ENCODE results near the gene MED17. TPM values are rescaled to one million over a fixed set of nuclear protein-coding genes. Genes with fewer than 3 reads are reported as not detected.

Gene MED17
- polyA plus RNA-seq, 1 donor, result 69.2 TPM

DNA sequence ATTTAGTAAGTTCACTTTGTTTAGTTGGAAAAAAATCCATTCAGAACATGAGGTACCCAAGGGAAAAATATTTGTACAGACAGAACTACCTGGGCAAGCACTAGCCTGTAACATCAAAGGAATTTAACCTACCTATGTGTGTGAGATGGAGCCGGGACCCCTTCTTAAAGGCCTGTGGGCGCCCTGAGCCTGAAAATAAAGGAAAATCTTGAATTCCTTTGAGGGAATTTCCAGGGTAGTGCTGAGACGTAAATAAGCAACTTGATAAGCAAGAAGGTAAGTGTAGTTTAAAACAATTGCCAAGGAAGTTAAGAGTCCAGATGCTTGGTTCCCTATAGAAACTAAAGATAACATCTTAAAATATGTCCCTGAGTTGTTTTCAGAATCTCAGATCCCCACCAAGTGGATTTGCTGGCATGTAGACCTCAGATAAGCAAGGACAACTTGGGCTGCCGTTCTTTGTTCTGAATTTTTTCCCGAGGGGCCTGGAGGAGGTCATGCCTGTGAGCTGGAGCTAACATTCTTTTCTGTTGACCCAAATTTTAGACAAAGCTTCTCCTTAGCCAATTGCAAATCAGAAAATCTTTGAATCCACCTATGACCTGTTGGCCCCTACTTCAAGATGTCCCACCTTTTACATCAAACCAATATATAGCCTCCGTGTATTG lies 31.0 kb downstream of the MED17 start:
- no peak for DNase-seq

DNA sequence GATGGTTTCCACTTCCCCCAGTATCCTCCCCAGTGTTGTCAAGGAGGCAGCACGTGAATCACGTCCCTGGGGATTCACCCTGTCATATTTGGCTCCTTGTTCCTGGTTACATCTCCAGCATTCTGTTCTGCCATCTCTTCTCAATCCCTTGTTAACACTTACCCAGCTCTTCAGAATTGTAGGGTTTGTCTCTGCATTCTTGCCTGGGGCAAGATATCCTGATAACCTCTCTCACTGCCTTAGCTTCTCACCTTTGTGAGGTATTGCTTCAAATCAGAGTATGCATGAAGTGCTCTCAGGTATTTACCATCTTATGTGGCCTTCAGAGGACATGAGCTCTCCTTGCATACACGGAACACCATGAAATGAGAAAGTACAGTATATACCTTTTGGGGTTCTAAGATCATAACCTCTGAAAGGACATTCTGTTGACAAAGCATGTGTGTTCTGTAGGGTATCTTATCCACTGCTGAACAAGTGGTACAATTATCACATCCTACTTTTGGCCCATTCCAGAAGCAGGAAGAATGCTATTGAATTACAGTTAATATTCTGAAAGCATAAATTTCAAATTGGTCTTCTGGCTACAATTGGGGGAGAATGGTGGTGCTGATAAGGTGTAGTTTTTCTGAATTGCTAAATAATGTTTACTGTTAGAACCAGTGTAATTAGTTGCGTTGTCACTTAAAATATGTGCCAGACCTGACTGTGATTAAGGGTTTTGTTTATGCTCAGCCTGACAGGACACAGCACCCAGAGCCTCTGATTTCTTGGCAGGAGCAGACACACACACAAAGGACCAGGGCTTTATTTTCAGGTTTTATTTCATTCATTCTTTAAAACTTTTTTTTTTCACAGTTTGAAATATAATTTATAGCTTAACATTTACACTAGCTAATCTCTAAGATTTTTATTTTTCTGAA lies 33.6 kb downstream of the MED17 start:
- DNase-seq, result no peak

DNA sequence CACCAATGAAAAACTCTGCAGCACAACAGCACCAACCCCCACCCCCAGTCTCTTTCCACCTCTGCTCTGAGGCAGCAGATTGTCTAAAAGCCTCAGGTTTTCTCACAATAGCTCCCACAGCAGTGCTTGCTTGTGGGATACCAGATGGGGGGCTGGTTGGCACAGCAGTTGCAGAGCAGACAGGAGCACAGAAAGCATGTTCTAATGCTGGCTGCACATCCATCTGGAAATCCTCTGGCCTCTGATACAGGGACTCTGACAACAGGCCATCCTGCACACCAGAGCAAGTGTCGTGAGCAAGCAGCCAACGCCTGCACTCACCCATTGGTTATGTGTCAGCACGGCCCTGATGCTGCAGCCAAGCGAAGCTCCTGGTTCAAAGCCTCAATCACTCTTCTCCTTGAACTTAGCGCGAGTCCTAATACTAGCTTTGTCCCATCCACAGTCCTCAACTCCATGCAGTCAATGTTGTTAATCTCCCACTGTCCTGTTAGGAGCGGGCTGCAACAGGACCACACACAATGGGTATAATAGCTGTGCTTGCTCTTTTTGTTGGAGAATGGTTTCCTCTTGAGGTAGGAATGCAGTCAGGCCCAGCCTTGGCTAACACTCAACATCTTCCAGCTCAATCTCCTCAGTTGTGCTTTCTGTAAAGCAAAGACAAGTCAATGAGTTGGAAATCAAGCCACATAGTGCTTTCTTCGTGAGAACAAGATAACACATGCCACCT lies 36.0 kb downstream of the MED17 start:
- DNase-seq, result no peak

DNA sequence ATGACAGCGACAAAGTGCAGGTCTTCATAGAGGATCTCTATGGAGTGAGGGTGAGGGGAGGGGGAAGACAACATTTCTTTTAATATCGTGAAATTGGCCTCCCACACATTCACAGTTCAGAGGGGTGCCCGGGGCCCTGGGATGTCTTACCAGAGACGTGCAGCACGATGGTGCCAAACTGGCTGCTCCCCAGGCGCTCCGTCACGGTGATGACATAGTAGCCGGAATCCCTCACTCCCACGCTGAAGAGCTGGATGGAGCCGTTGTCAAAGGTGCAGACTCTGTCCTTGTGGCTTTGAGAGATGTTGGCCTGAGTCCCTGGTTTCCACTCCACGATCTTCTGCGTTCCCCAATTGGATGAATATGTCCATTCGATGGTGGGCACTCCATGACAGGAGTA lies 36.8 kb downstream of the MED17 start:
- DNase-seq, result no peak

DNA sequence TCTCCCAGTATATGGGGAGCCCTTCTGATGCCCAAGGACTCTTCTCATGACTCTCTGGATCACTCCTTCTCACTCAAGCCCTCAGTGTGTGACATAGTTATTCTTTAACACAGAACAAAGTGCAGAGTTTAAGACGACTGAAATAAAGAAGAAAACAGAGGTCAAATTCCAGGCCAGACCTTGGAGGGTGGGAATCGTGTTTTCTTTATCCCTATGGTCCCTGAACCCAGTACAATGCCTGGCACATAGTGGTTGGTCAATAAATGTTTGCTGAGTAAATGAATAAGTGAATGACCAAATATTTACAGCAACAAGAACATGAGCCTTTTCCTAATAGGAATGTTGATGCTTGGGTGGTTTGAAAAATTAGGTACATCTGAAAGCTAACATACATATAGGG lies 37.5 kb downstream of the MED17 start:
- DNase-seq, result no peak

DNA sequence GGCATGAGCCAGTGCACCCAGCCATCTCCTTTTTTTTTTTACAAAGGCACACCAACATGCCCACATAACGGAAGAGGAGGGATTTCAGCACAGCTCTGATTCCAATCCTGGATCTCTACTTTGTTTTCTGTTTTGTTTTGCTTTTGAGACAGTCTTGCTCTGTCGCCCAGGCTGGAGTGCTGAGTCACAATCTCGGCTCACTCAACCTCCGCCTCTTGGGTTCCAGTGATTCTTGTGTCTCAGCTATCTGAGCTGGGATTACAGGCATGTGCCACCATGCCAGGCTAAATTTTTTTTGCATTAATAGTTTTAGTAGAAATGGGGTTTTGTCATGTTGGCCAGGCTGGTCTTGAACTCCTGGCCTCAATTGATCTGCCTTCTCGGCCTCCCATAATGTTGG lies 38.3 kb downstream of the MED17 start:
- DNase-seq, result no peak

DNA sequence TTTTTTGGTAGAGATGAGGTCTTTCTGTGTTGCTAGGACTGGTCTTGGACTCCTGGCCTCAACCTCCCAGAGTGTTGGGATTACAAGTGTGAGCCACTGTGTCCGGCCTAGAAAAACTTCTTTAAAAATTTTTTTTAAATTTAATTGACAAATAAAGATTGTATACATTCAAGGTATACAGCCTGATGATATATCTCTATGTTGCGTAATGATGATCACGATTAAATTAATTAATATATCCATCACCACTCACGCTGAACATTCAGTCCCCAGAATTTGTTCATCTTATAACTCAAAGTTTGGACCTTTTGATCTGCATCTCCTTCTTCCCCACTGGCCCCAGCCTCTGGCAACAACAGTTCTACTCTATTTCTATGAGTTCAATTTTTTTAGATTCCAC lies 39.1 kb downstream of the MED17 start:
- DNase-seq, result no peak

DNA sequence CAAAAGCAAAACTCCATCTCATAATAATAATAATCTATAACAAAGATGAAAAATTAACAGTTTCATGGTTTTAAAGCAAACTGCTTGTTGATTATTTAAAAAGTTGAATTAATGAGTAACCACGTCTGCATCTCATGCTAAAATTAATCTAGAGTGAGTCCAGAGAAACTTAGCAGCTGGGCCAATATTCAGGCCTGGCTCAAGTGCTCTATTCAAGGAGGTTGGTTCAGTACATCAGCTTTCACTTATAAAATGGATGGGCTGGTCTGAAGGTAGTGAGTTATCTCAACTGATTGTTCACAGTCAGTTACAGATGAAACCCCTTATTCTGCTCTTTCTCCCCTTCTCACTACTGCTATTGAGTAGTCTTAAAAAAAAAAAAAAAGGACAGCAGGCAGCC lies 43.3 kb downstream of the MED17 start:
- DNase-seq, result no peak

DNA sequence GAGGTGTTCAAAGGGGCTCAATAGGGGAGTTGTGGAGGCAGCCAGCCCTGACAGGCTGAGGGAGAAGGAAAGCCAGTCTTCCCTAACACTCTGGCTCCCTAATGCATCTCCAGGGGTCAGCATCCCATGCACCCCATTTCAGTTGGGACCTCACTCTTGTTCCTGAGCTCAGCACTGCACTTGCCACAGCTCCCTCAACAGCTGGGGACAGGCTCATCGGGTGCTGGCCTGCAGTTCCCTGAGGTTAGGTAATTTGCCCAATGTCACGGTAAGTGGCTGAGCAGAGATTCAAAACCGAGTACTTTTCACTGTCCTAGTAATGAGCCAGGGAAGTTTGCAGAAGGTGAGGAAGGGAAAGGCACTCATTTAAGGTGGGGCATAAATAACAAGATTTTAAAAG lies 45.5 kb downstream of the MED17 start:
- DNase-seq, result no peak

DNA sequence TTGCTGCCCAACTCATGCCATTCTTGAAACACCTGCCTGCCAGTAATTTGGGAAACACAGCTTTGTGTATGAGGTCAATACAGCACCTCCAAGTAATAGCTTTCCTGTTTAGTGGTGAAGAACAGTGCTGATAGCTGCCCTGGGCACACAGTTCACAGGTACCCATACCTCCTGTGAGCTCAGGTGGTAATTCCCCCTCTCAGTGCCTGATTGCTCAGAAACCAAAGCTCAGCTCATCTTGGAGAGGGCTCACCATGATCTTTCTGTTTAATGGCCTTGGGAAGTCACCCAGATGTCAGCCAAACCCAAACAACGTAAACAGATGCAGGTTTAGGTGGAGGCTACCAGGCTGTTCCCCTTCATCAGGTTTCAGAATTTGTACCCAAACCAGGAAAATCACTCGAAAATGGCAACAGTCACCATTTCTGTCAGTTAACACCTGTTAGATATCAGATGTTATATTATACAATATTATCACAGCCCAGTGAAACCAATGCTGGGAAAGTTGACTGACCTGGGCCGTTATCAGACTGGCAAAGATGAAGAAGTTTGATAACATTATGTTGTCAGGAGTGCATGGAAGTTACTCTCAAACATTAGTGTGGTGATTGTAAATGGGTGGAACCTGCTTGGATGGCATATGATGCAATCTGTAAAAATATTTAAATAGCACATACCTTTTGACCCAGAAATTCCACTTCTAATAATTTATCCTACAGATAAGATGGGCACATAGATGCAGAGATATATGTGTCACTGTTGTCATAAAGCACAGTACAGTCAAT lies 47.5 kb downstream of the MED17 start:
- no peak for DNase-seq

DNA sequence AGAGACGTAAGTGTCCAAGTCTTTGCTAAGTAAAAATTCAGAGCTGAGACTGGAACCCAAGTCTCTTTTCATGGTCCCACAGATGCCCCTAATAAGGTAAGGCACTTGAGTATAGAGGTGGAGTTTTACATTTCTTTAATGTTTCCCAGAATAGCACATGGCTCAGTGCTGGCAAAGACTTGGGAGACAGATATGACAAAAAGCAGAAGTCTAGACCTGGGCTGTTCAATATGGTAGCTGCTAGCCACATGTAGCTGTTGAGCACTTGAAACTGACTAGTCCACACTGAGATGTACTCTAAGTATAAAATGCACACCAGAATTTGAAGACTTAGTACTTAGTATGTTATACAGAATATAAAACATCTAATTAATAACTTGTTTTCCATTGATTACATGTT lies 48.7 kb downstream of the MED17 start:
- no peak for DNase-seq

DNA sequence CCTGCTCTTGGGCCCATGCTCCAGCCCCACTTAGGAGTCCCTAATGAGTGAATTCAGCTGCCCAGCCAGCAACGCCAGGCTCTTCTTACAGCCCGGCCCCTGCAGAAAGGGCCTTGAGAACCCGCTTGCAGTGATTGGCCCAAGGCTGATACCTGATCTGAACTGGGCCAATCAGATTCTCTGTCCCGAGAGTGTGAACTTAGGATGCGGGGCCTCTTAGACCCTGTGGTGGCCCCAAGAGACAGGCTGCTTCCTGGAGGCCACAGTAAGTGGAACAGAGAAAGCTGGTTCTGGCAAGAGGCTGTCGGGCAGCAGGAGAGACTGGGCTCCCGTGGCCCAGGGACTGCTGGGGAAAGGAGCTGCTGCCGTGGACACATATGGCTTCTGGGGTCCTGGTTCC lies 54.9 kb downstream of the MED17 start:
- no peak for DNase-seq

DNA sequence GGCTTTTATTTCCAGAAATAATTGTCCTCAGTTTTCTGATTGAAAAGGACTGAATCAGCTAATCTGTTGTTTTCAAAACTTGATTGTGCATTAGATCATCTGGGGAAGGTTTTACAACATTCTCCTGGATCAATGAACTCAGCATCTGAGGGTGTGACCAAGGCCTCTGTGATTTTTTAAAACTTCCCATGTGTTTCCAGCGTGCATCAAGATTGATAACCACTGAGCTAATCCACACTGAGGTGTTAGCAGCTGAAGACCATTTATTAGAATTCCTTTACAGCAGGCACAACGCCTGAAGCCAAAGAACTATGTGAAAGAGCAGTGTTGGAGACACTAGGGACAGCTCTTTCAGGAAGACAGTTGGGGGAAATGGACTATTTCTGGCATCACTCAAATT lies 56.1 kb downstream of the MED17 start:
- DNase-seq, result no peak

DNA sequence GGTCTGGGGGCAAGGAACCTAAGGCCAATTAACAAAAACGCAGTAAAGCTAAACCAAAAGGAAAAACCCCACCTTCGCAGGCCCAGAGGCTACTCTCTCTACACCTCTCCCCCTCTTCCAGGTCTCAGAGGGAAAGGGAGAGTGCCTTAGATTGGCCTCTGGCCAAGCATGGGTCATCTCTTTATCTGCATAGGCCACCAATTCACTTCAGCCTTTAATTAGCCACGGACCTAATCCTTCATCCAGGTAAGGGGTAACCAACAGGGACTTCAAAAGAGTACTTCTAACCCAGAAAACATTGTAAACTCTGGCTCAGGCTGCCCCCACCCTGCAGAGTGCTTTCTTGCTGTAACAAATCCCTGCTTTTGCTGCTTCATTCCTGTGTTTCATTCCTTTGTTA lies 56.9 kb downstream of the MED17 start:
- DNase-seq, result no peak

DNA sequence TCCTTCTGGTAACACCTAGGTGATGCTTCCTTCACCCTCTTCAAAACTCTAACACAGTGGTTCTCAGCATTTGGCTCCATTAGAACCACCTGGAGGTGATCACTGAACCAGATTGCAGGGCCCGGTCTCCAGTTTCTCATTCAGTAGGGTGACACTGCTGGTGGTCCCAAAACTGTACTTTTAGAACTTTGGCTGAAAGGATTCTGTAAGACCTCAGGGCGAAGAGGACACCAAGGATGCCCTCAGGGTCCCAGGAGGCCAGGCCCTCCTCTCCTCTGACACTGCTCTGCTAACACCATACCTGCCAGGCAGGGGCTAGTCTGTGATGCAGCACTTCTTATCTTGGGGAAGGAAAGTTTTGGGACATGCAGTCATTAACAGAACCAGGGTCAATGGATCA lies 57.4 kb downstream of the MED17 start:
- no peak for DNase-seq

DNA sequence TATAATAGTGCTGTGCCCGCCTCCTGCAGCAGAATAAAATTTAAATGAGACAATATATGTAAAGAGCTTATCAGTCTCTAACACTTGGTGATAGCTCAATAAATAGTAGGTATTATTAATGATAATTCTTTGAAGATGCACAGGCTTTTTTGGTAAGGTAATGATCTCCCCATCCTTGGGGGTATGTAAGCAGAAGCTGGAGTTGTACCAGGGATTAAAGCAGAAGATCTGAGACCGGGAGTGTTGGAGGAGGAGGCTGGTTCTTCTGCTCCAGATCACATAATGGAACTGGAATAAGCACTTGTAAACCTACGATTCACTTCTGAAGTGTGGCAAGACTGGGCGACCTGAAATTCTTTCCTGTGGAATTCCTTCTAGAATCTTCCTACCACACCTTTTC lies 58.0 kb downstream of the MED17 start:
- no peak for DNase-seq

DNA sequence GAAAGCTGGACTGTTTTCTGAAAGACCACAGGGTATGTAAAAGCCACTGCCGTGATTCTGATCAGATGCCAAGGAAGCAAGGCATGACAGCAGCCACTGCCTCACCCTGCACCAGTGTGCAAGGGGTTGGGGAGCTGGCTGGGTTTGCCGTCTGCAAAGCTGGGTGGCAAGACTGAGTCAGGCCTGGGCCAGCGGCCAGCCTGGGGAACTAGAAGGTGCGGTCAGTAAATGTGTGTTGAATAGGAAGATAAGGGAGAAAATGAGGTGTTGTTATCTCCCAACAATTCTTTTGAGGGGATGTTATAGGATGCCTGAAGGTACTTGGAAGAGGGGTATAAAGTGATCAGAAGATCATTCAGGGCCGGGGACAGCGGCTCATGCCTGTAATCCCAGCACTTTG lies 58.4 kb downstream of the MED17 start:
- no peak for DNase-seq

DNA sequence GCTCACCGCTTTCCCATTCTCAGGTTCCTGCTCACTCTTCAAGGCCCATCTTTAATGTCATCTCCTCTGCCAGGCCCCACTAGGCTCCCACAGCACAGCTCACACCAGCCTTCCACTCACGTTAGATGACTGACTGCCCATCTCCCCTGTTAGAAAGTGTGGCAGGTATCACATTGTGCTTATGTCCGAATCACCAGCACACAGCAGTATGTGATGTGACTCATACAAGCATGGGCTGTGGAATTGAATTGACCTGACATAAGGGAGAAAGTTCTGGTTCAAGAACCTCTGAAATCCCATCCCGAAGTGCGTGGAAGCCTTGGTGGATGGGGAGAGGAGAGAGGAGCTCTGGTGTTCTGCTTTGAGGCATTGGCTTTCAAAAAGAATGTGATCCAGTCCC lies 59.8 kb downstream of the MED17 start:
- no peak for DNase-seq

DNA sequence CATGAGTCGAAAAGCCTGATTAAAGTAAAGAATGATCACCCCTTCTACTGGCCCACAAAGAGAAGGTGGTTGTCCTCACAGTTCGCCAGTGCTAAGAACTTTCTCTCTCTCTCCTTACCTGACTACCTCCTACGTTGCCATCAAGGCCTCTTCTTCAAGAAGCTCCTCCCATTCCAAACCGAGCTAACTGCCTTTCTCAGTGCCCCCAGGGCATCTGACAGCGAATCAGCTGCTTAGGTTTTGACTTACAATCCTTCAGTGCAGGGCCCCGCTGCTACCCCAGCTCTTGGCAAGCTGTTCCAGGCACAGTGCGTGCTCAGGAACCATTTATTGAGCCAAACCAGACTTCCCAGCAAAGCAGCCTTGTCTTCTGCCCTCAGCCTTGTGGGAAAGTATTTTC lies 60.5 kb downstream of the MED17 start:
- no peak for DNase-seq

DNA sequence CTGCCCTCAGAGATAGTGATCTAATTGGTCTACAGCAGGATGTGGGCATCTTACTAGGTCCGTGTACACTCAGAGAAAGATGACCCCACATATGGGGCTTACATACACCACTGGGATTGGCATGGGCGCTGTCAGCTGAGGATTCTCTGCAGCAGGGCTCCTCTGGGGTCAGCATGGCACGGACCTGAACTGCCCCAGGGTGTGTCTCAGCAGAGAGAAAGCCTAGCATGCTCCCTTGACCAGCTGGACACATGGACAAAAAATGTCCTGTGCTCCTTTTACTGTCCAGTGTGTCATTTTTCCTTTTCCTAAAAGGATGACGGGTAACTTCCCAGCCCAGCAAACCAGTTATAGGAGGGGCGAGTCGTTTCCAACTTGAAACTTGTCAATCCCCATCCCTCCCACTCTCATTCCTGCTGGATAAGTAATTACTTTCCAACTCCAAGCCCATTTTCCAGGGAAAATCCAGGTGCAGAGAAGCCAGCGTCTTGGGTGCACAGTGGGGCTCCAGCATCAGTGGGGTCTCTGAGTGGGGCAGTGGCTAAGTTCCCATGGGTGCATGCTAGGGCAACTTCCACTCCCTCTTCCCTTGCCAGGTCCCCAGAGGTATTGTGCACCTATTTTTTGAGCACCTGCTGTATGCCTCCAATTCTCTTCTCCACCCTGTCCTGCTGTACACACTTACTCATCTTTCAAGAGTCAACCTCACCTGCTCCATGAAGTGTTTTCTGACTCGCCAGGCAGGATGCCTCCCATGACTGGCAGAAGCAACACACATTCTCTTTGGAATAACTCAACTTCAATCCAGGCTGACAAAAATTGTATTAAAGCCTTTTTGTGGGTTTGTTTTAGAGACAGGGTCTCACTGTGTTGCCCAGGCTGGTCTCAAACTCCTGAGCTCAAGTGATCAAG lies 61.4 kb downstream of the MED17 start:
- no peak for DNase-seq

DNA sequence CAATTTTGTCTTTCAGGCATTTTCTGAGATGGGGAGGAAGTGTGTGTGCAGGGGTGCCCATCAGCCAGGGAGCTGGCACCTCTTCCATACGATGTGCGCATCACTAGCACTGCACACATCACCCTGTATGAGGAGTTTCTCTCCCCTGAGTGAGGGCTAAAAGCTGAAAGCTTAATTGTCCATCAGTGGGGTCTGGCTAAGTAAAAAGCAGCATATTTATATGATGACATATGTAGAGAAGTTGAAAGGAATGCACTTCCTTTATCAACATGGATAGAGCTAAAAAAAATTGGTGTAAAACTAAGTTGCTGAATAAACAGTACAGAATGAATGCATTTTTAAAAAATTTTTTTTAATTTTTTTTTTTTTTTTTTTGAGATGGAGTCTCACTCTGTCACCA lies 62.3 kb downstream of the MED17 start:
- DNase-seq, result no peak

All from left kidney (tissue), 2 donors.